ENCODE measurements around the gene VSTM4.

VSTM4 gene

GRCh38 chr10:49091450-49092210 lies 23.7 kb downstream of the VSTM4 start:
- peaks cover 21% of the 10 kb centered on the region for H3K4me1 ChIP-seq (ENCODE audit: control insufficient read depth, insufficient read depth, low read length)
- H3K9ac ChIP-seq (ENCODE audit: low read length in 2 of 2) = no peak overlapping the region
- no peak overlapping the region for H3K27ac ChIP-seq (ENCODE audit: low read length)
- no peaks in the 10 kb centered on the region for H3K9me3 ChIP-seq (ENCODE audit: control insufficient read depth in 2 of 2, low read length in 2 of 2)
- no peak overlapping the region for H3K4me3 ChIP-seq (ENCODE audit: low read length in 2 of 2)
- H3K36me3 ChIP-seq (ENCODE audit: control insufficient read depth in 2 of 2, insufficient read depth in 2 of 2, low read length in 2 of 2) = peaks cover 0 to 2% of the 10 kb centered on the region in 2 donors
- H3K27me3 ChIP-seq (ENCODE audit: control insufficient read depth in 1 of 2, insufficient read depth in 2 of 2, low read length in 2 of 2) = no peaks in the 10 kb centered on the region

- peaks cover 21% of the 10 kb centered on the region for H3K4me1 ChIP-seq (ENCODE audit: control insufficient read depth, insufficient read depth, low read length)
- peaks cover 0 to 2% of the 10 kb centered on the region in 2 donors for H3K36me3 ChIP-seq (ENCODE audit: control insufficient read depth in 2 of 2, insufficient read depth in 2 of 2, low read length in 2 of 2)
- H3K27me3 ChIP-seq (ENCODE audit: control insufficient read depth in 1 of 2, insufficient read depth in 2 of 2, low read length in 2 of 2) = no peaks in the 10 kb centered on the region
- H3K4me3 ChIP-seq (ENCODE audit: low read length in 2 of 2) = no peak overlapping the region
- H3K9ac ChIP-seq (ENCODE audit: low read length in 2 of 2) = no peak overlapping the region
- H3K27ac ChIP-seq (ENCODE audit: low read length) = peak overlapping the region; percentile 64
- no peaks in the 10 kb centered on the region for H3K9me3 ChIP-seq (ENCODE audit: control insufficient read depth in 2 of 2, low read length in 2 of 2)
Measured at GRCh38 chr10:49090696-49091380, 24.5 kb downstream of the VSTM4 start.

DNA sequence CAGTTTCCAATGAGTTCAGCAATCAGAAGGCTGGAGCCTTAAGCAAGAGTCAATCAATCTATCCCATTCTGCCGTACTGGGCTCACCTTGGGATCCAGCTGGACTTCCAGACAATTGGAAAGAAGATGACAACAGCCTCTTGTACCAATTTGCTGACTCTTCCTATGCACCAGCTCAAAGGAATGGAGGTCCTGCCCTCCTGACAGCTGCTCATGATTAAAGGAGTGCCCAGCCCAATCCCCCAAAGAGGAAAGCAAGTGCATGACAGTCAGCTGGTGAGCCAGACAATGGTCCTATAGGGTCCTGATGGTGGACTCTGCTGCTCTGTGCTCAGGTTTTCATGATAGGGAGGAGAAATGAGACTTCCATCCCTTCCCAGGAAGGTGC lies 25.1 kb downstream of the VSTM4 start:
- Histone ChIP-seq H3K27ac (ENCODE audit: low read length) (peak overlapping the region; percentile 64), H3K4me3 (ENCODE audit: low read length in 2 of 2) (peak overlapping the region; percentile 16 to 35), H3K27me3 (ENCODE audit: control insufficient read depth in 1 of 2, insufficient read depth in 2 of 2, low read length in 2 of 2) (no peaks in the 10 kb centered on the region), H3K4me1 (ENCODE audit: control insufficient read depth, insufficient read depth, low read length) (peaks cover 21% of the 10 kb centered on the region), H3K9me3 (ENCODE audit: control insufficient read depth in 2 of 2, low read length in 2 of 2) (no peaks in the 10 kb centered on the region), H3K36me3 (ENCODE audit: control insufficient read depth in 2 of 2, insufficient read depth in 2 of 2, low read length in 2 of 2) (peaks cover 0 to 2% of the 10 kb centered on the region in 2 donors), H3K9ac (ENCODE audit: low read length in 2 of 2) (no peak overlapping the region)

GRCh38 chr10:49089557-49090188 lies 25.6 kb downstream of the VSTM4 start:
- peak overlapping the region; percentile 64 for H3K27ac ChIP-seq (ENCODE audit: low read length)

DNA sequence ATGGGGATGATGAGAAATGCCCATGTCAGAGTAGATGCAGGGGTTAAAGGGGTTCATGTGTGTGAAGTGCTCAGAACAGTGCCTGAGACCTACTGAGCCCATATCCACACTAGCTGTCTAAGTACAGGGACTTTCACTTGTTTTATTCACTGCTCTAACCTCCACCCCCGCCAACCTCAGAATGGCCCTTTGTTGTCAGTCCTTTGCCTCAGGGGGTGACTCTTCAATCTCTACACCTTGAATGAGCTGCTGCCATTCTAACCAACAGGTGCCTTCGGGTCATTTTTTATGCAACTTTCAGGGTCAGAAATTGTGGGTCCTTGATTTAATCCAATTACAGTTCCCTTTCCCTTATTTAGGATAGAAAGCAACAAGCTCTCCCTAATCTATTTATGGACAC lies 26.2 kb downstream of the VSTM4 start:
- Histone ChIP-seq H3K27me3 (ENCODE audit: control insufficient read depth in 1 of 2, insufficient read depth in 2 of 2, low read length in 2 of 2) (no peaks in the 10 kb centered on the region), H3K4me1 (ENCODE audit: control insufficient read depth, insufficient read depth, low read length) (peaks cover 21% of the 10 kb centered on the region), H3K9ac (ENCODE audit: low read length in 2 of 2) (no peak overlapping the region), H3K9me3 (ENCODE audit: control insufficient read depth in 2 of 2, low read length in 2 of 2) (no peaks in the 10 kb centered on the region), H3K4me3 (ENCODE audit: low read length in 2 of 2) (no peak overlapping the region), H3K27ac (ENCODE audit: low read length) (peak overlapping the region; percentile 64), H3K36me3 (ENCODE audit: control insufficient read depth in 2 of 2, insufficient read depth in 2 of 2, low read length in 2 of 2) (peaks cover 0 to 5% of the 10 kb centered on the region in 2 donors)

More at GRCh38 chr10:49089557-49090188, 25.6 kb downstream of the VSTM4 start:
- Histone ChIP-seq H3K9me3 (ENCODE audit: control insufficient read depth in 2 of 2, low read length in 2 of 2) (no peaks in the 10 kb centered on the region), H3K4me3 (ENCODE audit: low read length in 2 of 2) (peak overlapping the region in 1 of 2 donors; percentile 16), H3K4me1 (ENCODE audit: control insufficient read depth, insufficient read depth, low read length) (peaks cover 21% of the 10 kb centered on the region), H3K36me3 (ENCODE audit: control insufficient read depth in 2 of 2, insufficient read depth in 2 of 2, low read length in 2 of 2) (peaks cover 0 to 5% of the 10 kb centered on the region in 2 donors), H3K9ac (ENCODE audit: low read length in 2 of 2) (no peak overlapping the region), H3K27me3 (ENCODE audit: control insufficient read depth in 1 of 2, insufficient read depth in 2 of 2, low read length in 2 of 2) (no peaks in the 10 kb centered on the region)

GRCh38 chr10:49086889-49087288 lies 28.4 kb downstream of the VSTM4 start:
- Histone ChIP-seq H3K36me3 (ENCODE audit: control insufficient read depth in 2 of 2, insufficient read depth in 2 of 2, low read length in 2 of 2) (peaks cover 0 to 3% of the 10 kb centered on the region in 2 donors), H3K27ac (ENCODE audit: low read length) (no peak overlapping the region), H3K4me1 (ENCODE audit: control insufficient read depth, insufficient read depth, low read length) (peaks cover 39% of the 10 kb centered on the region), H3K27me3 (ENCODE audit: control insufficient read depth in 1 of 2, insufficient read depth in 2 of 2, low read length in 2 of 2) (no peaks in the 10 kb centered on the region), H3K9me3 (ENCODE audit: control insufficient read depth in 2 of 2, low read length in 2 of 2) (no peaks in the 10 kb centered on the region), H3K9ac (ENCODE audit: low read length in 2 of 2) (no peak overlapping the region), H3K4me3 (ENCODE audit: low read length in 2 of 2) (no peak overlapping the region)

- peaks cover 0 to 3% of the 10 kb centered on the region in 2 donors for H3K36me3 ChIP-seq (ENCODE audit: control insufficient read depth in 2 of 2, insufficient read depth in 2 of 2, low read length in 2 of 2)
- no peaks in the 10 kb centered on the region for H3K9me3 ChIP-seq (ENCODE audit: control insufficient read depth in 2 of 2, low read length in 2 of 2)
- peak overlapping the region; percentile 39 to 55 for H3K9ac ChIP-seq (ENCODE audit: low read length in 2 of 2)
- H3K4me1 ChIP-seq (ENCODE audit: control insufficient read depth, insufficient read depth, low read length) = peaks cover 40% of the 10 kb centered on the region
- no peaks in the 10 kb centered on the region for H3K27me3 ChIP-seq (ENCODE audit: control insufficient read depth in 1 of 2, insufficient read depth in 2 of 2, low read length in 2 of 2)
- H3K4me3 ChIP-seq (ENCODE audit: low read length in 2 of 2) = peak overlapping the region in 1 of 2 donors; percentile 44
- peak overlapping the region; percentile 78 for H3K27ac ChIP-seq (ENCODE audit: low read length)
Measured at GRCh38 chr10:49083261-49083660, 32.1 kb downstream of the VSTM4 start.

DNA sequence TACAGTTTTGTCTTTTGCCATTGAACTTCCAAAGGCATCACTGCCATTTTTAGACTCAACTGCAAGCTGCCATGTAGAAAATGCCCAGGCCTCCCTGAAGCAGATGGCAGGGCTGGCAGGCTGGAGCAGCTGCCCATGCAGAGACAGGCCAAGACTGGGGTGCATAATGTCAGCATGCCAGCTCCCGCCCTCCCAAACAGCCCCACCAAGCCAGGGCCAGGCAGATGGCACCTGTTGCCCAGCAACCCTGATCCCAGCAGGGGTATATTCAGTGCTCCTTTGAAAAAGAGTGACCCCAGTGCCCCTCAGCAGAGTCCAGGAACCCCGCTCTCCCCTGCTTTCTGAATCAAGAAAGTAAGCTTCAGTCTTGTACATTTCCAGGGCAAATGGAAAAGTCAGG lies 32.6 kb downstream of the VSTM4 start:
- H3K4me3 ChIP-seq (ENCODE audit: low read length in 2 of 2) = peak overlapping the region in 1 of 2 donors; percentile 44
- no peaks in the 10 kb centered on the region for H3K9me3 ChIP-seq (ENCODE audit: control insufficient read depth in 2 of 2, low read length in 2 of 2)
- no peaks in the 10 kb centered on the region for H3K27me3 ChIP-seq (ENCODE audit: control insufficient read depth in 1 of 2, insufficient read depth in 2 of 2, low read length in 2 of 2)
- H3K9ac ChIP-seq (ENCODE audit: low read length in 2 of 2) = peak overlapping the region in 1 of 2 donors; percentile 39
- peaks cover 40% of the 10 kb centered on the region for H3K4me1 ChIP-seq (ENCODE audit: control insufficient read depth, insufficient read depth, low read length)
- H3K36me3 ChIP-seq (ENCODE audit: control insufficient read depth in 2 of 2, insufficient read depth in 2 of 2, low read length in 2 of 2) = peaks cover 0 to 3% of the 10 kb centered on the region in 2 donors
- H3K27ac ChIP-seq (ENCODE audit: low read length) = peak overlapping the region; percentile 78

DNA sequence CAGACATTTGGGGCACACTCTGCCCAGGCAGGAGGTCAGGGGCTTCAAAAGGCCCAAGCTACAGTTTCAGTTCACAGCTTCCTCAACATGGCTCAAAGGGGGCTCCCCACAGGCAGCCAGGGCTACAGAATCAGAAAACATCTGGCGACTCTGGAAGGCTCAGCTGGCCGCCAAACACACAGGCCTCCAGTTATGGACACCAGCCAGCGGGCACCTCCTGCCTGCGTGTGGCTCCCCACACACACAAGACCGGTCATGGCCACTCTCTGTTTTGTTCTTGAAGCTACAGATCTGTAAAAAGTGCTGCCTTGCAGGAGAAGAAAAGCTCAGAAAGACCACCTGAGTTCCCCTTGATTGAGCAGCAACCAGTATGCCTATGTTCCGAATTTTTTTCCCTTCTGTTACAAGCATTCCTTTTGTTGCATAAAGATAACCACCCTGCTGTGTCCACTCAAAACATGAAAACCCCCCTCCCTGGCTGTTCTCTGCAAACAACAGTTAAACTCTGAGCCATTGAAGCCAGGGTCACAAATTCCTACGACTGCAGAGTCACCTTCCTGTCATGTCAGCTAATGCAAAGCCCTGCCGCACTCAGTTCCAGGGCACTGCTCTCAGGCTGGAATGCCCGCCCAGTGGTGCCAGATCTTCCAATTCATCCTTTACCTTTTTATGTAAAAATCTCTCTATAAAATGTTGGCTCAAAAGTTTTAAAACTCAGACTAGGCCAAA lies 33.6 kb downstream of the VSTM4 start:
- Histone ChIP-seq H3K36me3 (ENCODE audit: control insufficient read depth in 2 of 2, insufficient read depth in 2 of 2, low read length in 2 of 2) (peaks cover 0 to 7% of the 10 kb centered on the region in 2 donors), H3K9ac (ENCODE audit: low read length in 2 of 2) (no peak overlapping the region), H3K27me3 (ENCODE audit: control insufficient read depth in 1 of 2, insufficient read depth in 2 of 2, low read length in 2 of 2) (no peaks in the 10 kb centered on the region), H3K4me3 (ENCODE audit: low read length in 2 of 2) (peak overlapping the region in 1 of 2 donors; percentile 15), H3K4me1 (ENCODE audit: control insufficient read depth, insufficient read depth, low read length) (peaks cover 43% of the 10 kb centered on the region), H3K27ac (ENCODE audit: low read length) (peak overlapping the region; percentile 78), H3K9me3 (ENCODE audit: control insufficient read depth in 2 of 2, low read length in 2 of 2) (no peaks in the 10 kb centered on the region)

GRCh38 chr10:49080965-49081364 lies 34.4 kb downstream of the VSTM4 start:
- Histone ChIP-seq H3K27ac (ENCODE audit: low read length) (peak overlapping the region; percentile 78), H3K4me1 (ENCODE audit: control insufficient read depth, insufficient read depth, low read length) (peaks cover 43% of the 10 kb centered on the region), H3K9ac (ENCODE audit: low read length in 2 of 2) (no peak overlapping the region), H3K36me3 (ENCODE audit: control insufficient read depth in 2 of 2, insufficient read depth in 2 of 2, low read length in 2 of 2) (peaks cover 7 to 14% of the 10 kb centered on the region in 2 donors), H3K27me3 (ENCODE audit: control insufficient read depth in 1 of 2, insufficient read depth in 2 of 2, low read length in 2 of 2) (no peaks in the 10 kb centered on the region), H3K4me3 (ENCODE audit: low read length in 2 of 2) (no peak overlapping the region), H3K9me3 (ENCODE audit: control insufficient read depth in 2 of 2, low read length in 2 of 2) (no peaks in the 10 kb centered on the region)

All from stomach smooth muscle (tissue), 2 donors.